Activated CD8-positive, alpha-beta memory T cell treated with anti-CD3 and anti-CD28 coated beads, Interleukin-2, amount 50 U/mL, for 24 hours (primary cell): ENCODE results near the gene KCNAB1.

ENCODE experiments used
- DNase-seq: peaks from one replicate; pipeline ENCODE4 v3.0.0-alpha.2; 2020; ENCODE audit errors: extremely low read depth

The KCNAB1 gene

GRCh38 chr3:156492801-156493261 is 372.5 kb downstream of the KCNAB1 start:
- no peak for DNase-seq

DNA sequence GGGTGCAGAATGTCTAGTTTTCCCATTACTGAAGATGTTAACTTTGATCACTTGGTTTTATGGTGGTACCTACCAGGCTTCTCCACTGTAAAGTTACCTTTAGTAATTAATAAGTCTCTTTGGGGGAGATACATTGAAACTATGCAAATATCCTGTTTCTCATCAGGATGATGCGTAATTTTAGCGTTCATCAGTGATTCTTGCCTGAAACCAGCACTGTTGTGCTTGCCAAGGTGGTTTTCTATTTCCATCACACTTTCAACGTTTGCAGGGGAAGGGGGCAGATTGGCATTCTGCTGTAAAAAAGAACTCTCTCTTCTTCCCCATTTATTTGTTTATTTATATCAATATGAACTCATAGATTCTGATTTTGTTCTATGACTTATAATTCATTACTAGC is 373.5 kb downstream of the KCNAB1 start:
- no peak for DNase-seq

- DNase-seq, result no peak
These were observed 375.4 kb downstream of the KCNAB1 start for GRCh38 chr3:156495816-156496215.

DNA sequence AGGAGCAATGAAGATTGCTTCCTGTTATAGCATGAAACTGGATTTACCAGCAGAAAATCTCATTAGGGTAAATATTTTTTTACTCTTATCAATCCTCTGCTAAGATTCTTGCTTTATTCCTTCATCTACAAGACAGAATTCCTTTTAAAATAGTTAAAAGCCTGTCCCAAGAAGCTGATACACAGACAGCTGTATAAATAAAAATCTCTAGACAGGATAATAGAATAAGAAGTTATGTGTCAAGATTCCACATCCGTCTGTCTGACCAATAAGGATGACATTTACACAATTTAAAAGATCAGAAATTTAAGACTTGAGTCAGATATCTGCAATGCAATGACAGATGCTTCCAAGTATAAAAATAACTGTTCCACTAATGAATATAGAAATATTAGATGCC is 376.9 kb downstream of the KCNAB1 start:
- DNase-seq, result no peak

DNA sequence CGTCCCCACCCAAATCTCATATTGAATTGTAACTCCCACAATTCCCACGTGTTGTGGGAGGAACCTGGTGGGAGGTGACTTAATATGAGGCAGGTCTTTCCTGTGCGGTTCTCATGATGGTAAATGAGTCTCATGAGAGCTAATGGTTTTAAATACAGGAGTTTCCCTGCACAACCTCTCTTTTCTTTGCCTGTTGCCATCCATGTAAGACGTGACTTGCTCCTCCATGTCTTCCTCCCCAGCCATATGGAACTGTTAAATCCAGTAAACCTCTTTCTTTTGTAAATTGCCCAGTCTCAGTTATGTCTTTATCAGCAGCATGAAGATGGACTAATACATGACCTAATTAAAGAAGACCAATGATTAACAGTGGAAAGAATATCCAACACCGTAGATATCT is 377.9 kb downstream of the KCNAB1 start:
- DNase-seq, result no peak

DNA sequence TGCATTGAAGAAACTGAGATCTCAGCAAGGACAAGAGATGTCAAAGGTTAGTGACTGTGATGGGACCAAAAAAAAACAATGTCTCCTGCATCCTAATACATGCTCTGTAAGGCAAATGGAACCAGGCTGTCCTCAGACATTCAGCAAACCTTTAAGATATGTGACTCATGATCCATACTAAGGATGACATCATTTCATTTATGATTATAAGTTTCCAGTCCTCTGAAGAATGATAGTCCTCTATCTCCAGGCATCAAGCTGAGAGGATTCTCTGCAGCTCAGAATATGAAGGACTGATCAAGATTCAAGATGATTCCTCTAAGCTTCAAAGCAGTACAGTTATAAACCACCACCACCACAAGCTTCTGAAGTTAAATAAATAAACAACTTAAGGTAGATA is 386.9 kb downstream of the KCNAB1 start:
- no peak for DNase-seq

GRCh38 chr3:156509189-156510174 is 389.1 kb downstream of the KCNAB1 start:
- DNase-seq, result no peak

GRCh38 chr3:156511987-156512677 is 391.8 kb downstream of the KCNAB1 start:
- DNase-seq, result no peak

GRCh38 chr3:156513619-156514018 is 393.2 kb downstream of the KCNAB1 start:
- no peak for DNase-seq

DNA sequence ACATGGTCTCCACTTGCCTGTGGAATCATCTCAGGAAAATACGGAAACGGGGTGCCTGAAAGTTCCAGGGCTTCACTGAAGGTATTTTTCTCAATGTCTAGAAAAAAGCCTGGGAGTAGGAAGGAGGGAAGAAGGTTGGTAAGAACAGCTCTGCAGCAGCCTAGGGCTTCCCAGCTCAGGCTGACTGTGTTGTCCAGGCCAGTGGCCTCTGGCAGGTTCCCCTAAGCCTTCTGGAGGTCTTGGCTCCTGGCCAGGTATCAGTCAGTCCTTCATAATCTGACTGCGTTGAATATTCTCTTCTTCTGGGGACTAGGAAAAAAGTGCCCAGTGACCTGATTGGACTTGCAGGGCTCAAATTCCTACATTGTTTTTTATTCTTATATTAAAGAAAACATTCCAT is 395.9 kb downstream of the KCNAB1 start:
- no peak for DNase-seq

DNA sequence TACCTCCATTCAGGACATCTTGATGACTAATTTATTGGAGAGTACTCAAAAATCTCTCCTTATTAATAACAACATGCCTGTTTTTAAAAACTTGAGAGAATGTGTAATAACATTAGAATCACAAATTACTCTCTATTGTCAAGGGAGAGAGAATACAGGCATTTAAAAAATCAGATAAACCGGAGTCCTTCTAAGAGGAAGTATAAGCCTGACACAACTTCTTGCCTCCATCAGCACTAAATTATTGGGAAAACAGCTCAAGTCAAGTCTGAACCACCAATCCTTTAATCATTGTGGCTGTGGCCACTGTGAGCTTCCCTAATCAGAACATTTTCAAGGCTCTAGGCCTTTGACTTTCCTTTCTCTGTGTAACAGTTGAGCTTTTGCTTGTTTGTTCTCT is 396.6 kb downstream of the KCNAB1 start:
- DNase-seq, result no peak

DNA sequence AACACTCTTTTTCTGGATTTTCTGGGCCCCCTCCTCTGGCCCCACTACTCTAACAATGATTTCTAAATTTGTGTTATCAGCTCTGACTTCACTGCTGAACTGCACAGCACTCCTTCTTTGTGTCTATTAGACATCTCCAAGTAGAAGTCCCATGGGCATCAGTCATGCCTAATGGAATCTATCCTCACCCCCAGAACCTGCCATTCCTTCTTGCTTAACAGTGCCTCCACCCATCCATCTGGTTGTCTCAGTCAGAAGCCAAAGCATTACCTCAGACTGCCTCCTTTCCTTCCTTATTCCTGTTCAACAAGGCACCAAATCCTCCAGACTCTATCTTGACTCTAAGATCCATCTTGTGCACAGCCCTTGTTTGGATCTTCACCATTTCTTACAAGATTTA is 398.3 kb downstream of the KCNAB1 start:
- no peak for DNase-seq

GRCh38 chr3:156519758-156520162 is 399.4 kb downstream of the KCNAB1 start:
- DNase-seq, result no peak

- no peak for DNase-seq
These were observed 402.3 kb downstream of the KCNAB1 start for GRCh38 chr3:156522673-156523072.

GRCh38 chr3:156525808-156526207 is 405.4 kb downstream of the KCNAB1 start:
- DNase-seq, result no peak

DNA sequence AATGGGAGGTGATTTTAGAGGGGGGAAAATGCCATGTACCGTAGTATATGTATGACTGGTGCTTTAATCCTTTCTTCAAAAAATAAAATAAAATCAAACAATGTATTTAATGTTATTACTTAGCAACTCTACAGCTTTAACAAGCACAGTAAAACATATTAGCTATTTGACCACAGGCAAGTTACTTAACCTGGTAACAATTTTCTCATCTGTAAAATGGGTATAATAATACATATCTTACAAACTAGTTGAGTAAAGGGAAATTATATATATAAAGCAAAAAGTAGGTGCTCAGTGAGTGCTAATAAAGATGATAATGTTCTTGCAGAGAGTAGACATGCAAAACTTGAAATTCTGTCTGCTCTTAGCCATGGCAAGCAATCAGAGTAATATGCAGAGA is 406.7 kb downstream of the KCNAB1 start:
- DNase-seq, result no peak

DNA sequence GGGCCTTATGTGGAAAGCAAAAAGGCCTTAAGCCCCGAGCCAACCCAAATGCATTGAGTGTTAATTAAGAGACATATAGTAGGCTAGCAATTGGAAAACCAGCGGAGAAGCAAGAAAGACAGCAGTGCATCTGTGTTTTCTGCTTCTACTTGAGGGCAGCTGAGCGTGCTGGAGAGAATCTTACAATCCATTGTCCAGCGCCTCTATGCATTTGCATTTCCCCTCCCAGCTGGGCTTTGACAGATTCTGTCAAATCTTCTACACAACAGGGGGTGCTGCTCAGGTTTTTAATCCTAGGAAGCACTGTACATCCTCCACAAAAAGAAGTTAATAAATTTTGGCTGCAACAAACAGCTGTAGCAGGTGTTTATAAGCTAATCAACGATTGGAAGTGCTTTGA is 410.6 kb downstream of the KCNAB1 start:
- no peak for DNase-seq

- no peak for DNase-seq
These were observed 412.4 kb downstream of the KCNAB1 start for GRCh38 chr3:156532730-156533129.

GRCh38 chr3:156533205-156533604 is 412.8 kb downstream of the KCNAB1 start:
- DNase-seq, result no peak

- no peak for DNase-seq
These were observed 414.8 kb downstream of the KCNAB1 start for GRCh38 chr3:156535162-156535627.

DNA sequence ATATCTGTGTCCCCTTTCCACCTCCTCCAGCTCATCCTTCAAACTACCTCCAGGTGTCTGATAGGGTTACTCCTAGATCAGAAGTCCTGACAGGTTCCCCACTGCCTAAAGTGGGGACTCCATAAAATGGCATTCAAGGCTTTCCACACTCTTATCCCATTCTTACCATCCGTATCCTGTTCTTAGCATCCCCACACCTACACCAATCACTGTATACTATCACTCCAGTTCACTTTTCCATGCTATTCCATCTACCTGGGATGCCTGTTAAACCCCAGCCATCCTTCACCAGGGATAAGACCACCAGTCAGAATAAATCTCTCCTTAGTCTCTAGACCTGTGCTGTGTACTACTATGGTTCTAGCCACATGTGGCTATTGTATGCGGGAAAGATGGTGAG is 415.4 kb downstream of the KCNAB1 start:
- no peak for DNase-seq

GRCh38 chr3:156536524-156537316 is 416.3 kb downstream of the KCNAB1 start:
- no peak for DNase-seq
